Urothelium cell line (cell line): ENCODE data around the gene GTF3C5.
"Not testable (repeated sequence)": the region's sequence is repeated elsewhere in the genome, so short reads cannot be mapped to it uniquely, and the experiment has no call there.

ENCODE experiments used
- DNase-seq: peaks from one replicate; pipeline ENCODE4 v3.0.0; 2011; ENCODE audit warnings: low spot score, mixed read lengths
- FAIRE-seq: peaks from 2 replicates; lab custom pipeline; 2011; peaks lifted over from hg19 to GRCh38; lab: Jason Lieb, UNC

Gene GTF3C5

GRCh38 chr9:133027134-133027533 lies 3.7 kb upstream of the GTF3C5 start:
- no peak for FAIRE-seq

GRCh38 chr9:133028221-133028620 lies 2.6 kb upstream of the GTF3C5 start:
- FAIRE-seq: no peak
- no peak for DNase-seq

More at GRCh38 chr9:133027134-133027533, 3.7 kb upstream of the GTF3C5 start:
- no peak for DNase-seq

- DNase-seq: no peak
- no peak for FAIRE-seq
These were observed 842 bp upstream of the GTF3C5 start for GRCh38 chr9:133029994-133030316.

DNA sequence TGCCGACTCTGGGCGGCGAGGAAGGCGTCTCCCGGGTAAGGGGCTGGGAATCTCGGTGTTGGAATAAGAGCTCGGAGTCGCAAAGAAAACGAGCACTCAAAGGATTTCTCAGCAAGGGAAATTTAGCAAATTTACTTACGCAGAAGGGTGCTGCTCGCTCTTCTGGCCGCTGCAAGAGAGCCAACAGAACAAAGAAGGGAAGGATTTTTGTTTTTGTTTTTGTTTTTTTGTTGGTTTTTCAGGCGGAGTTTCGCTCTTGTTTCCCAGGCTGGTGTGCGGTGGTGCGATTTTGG lies 279 bp downstream of the GTF3C5 start:
- DNase-seq (no peak), FAIRE-seq (no peak)

GRCh38 chr9:133031496-133031911 lies 707 bp downstream of the GTF3C5 start:
- DNase-seq: no peak
- no peak for FAIRE-seq

- FAIRE-seq: no peak
- DNase-seq: no peak
These were observed 1.4 kb downstream of the GTF3C5 start for GRCh38 chr9:133032171-133032570.

DNA sequence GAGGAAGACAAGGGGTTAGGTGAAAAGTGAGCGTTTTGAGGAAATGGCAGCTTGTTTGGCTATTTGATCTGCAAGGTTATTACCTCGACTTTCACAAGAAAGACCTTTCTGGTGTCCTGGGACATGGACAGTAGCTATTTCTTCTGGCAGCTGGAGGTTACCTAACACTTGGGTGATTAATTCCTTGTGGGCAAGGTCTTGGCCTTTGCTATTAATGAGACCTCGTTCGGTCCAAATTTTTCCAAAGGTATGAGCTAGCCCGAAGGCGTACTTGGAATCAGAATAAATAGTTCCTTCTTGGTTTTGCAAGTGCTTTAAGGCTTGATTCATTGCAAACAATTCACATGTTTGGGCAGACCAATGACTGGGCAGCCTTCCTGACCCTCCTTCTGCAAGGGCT lies 4.9 kb downstream of the GTF3C5 start:
- no peak for DNase-seq

GRCh38 chr9:133037775-133038515 lies 7.1 kb downstream of the GTF3C5 start:
- FAIRE-seq (no peak), DNase-seq (no peak)

More for the DNA sequence above, 4.9 kb downstream of the GTF3C5 start:
- FAIRE-seq: no peak

GRCh38 chr9:133040892-133041479 lies 10.2 kb downstream of the GTF3C5 start:
- not testable (repeated sequence) for DNase-seq, FAIRE-seq

GRCh38 chr9:133041958-133042357 lies 11.2 kb downstream of the GTF3C5 start:
- DNase-seq (no peak), FAIRE-seq (no peak)

- no peak for DNase-seq
- no peak for FAIRE-seq
These were observed 11.9 kb downstream of the GTF3C5 start for GRCh38 chr9:133042676-133043075.

DNA sequence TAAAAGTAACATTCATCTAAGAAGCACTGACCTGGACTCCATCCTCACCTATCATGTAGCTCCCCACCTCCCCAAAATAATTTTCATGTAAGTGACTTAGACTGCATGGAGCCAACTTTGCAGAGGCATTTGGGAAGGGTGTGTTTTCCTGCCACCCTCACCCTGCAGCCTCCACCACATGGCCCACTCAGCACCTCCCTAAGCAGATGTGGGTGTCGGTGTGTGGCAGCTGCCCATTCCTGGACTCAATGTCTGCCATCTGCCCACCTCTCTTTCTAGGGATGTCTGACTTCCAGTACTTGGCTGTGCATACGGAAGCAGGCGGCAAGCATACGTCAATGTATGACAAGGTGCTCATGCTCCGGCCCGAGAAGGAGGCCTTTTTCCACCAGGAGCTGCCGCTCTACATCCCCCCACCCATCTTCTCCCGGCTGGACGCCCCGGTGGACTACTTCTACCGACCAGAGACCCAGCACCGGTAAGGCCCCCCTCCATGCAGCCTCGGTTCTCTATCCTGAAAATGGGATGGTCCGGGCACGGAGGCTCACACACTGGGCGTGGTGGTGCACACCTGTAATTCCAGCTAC lies 12.7 kb downstream of the GTF3C5 start:
- FAIRE-seq (no peak), DNase-seq (no peak)

GRCh38 chr9:133044125-133044524 lies 13.3 kb downstream of the GTF3C5 start:
- DNase-seq: no peak
- FAIRE-seq: no peak

- FAIRE-seq (no peak), DNase-seq (no peak)
These were observed 13.9 kb downstream of the GTF3C5 start for GRCh38 chr9:133044661-133045060.

DNA sequence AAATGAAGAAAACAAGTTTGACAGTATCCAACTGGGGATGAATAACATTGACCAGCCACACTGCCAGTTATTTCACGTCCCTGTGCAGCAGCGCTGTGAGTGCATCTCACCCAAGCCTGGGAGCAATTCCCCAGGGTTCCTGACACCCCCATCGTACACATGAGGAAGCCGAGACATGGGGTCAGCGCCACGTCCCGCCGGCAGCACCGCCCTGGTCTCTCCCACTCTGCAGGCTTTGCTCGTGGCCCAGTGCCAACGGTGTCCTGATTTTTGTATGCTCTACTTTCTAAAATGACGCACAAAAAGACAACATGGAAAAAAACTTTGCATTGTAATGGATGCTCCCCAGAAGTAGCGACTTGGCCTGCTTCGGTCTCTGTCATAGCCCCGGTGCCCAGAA lies 14.3 kb downstream of the GTF3C5 start:
- DNase-seq (no peak), FAIRE-seq (no peak)

- no peak for FAIRE-seq
- DNase-seq: no peak
These were observed 15.6 kb downstream of the GTF3C5 start for GRCh38 chr9:133046196-133046899.

DNA sequence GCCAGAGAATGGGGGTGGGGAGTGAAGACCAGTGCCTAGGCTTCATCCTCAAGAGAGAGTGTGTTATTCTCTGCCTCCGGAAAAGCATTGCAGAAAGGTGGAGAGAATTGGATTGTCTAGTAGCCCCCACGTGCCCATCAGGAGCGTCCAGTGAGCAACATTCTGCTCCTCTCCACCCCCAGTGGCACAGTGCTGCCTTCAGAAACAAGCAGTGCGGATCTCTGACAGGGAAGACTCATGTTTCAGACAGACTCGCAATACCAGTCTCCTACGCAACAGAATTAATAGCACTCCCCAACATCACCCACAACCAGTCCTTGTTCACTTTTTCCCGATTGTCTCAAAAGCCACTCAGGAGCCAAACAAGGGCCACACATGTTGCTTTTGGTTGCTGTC lies 16.1 kb downstream of the GTF3C5 start:
- DNase-seq: no peak
- FAIRE-seq: no peak

GRCh38 chr9:133048595-133048994 lies 17.8 kb downstream of the GTF3C5 start:
- peak; percentile 37 for DNase-seq
- FAIRE-seq: no peak

- DNase-seq (no peak), FAIRE-seq (no peak)
These were observed 18.2 kb downstream of the GTF3C5 start for GRCh38 chr9:133049043-133049442.

DNA sequence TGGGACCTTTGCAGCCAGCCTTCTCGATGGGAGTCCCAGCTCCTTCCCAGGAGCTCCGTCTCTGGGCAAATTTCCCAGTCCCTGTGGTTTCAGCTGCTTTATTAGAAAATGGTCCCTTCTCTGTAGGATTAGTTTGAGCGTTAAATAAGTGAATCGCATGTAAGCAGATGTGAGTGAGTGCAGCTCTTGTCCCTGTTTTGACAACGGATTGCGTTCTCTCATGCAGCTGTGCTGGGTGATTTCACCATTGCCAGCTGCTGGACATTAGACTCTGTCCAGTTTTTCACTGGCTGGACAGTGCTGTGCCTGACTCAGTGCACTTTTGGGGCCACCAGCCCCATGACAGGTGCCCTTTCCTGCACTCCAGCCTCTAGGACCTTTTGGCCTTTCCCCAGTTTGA lies 19.3 kb downstream of the GTF3C5 start:
- DNase-seq (no peak), FAIRE-seq (no peak)

GRCh38 chr9:133050781-133051180 lies 20.0 kb downstream of the GTF3C5 start:
- no peak for FAIRE-seq
- no peak for DNase-seq
